GM12874 (cell line): ENCODE results near the gene PPP1R14C.

Source experiments
- CTCF ChIP-seq: IDR thresholded peaks from 2 replicates; pipeline ENCODE4 v1.5.1; 2011; ENCODE audit warnings: low read depth, mild to moderate bottlenecking, control low read depth, low read length, moderate library complexity; ENCODE audit not compliant: insufficient read depth

PPP1R14C gene

GRCh38 chr6:150146436-150146835 lies 3.6 kb downstream of the PPP1R14C start:
- no peak for TF ChIP-seq CTCF

- TF ChIP-seq CTCF: no peak
Measured at GRCh38 chr6:150149146-150149545, 6.3 kb downstream of the PPP1R14C start.

GRCh38 chr6:150150458-150150820 lies 7.6 kb downstream of the PPP1R14C start:
- TF ChIP-seq CTCF: no peak

- no peak for TF ChIP-seq CTCF
Measured at GRCh38 chr6:150150821-150151646, 8.2 kb downstream of the PPP1R14C start.

- TF ChIP-seq CTCF: no peak
Measured at GRCh38 chr6:150152891-150153876, 10.3 kb downstream of the PPP1R14C start.

GRCh38 chr6:150153905-150154492 lies 11.2 kb downstream of the PPP1R14C start:
- no peak for TF ChIP-seq CTCF

- TF ChIP-seq CTCF: no peak
Measured at GRCh38 chr6:150156460-150156859, 13.6 kb downstream of the PPP1R14C start.
